ENCODE results near the gene CH25H.

DNA sequence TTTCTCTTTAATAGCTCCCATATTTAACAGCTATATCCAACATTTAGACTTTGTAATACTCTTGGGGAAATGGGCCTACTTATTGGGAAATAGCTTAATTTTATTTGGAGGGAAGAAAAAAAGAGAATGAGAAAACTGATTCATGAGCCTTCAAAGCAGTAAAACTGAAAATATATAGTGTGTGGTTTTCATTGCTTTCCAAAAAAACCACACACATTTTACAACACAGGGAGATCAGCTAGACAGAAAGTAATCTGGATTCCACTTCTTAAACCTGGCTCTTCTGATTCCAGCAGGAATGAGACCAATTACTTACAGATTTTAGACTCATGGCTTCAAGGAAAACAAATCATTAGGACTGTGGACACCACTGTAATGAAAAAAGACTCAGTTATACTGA lies 48.7 kb downstream of the CH25H start:
- TF ChIP-seq, protein P1, sequence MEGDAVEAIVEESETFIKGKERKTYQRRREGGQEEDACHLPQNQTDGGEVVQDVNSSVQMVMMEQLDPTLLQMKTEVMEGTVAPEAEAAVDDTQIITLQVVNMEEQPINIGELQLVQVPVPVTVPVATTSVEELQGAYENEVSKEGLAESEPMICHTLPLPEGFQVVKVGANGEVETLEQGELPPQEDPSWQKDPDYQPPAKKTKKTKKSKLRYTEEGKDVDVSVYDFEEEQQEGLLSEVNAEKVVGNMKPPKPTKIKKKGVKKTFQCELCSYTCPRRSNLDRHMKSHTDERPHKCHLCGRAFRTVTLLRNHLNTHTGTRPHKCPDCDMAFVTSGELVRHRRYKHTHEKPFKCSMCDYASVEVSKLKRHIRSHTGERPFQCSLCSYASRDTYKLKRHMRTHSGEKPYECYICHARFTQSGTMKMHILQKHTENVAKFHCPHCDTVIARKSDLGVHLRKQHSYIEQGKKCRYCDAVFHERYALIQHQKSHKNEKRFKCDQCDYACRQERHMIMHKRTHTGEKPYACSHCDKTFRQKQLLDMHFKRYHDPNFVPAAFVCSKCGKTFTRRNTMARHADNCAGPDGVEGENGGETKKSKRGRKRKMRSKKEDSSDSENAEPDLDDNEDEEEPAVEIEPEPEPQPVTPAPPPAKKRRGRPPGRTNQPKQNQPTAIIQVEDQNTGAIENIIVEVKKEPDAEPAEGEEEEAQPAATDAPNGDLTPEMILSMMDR (IDR thresholded peaks at IDR 0.05) = no peak
- no peak for TF ChIP-seq POLR2A (IDR thresholded peaks at IDR 0.05)

All from right lobe of liver (tissue), 4 donors.